H9 (cell line): ENCODE data around the gene POMT2. TPM values are rescaled to one million over a fixed set of nuclear protein-coding genes. Genes with fewer than 3 reads are reported as not detected.

Source experiments
- DNase-seq: peaks from one replicate; pipeline ENCODE4 v3.0.0-alpha.2; 2017
- H2AFZ ChIP-seq: one replicate; pipeline ENCODE4 v1.6.1; 2013; ENCODE audit warnings: mild to moderate bottlenecking, low read length, control low read depth, moderate library complexity
- H2AK5ac ChIP-seq: 2 replicates; pipeline ENCODE4 v1.6.1; 2013; ENCODE audit warnings: low read length, control low read depth, mixed read lengths; ENCODE audit not compliant: insufficient read length
- H2BK120ac ChIP-seq: one replicate; pipeline ENCODE4 v1.6.1; 2013; ENCODE audit warnings: low read depth, mild to moderate bottlenecking, low read length, control low read depth, inconsistent platforms; ENCODE audit not compliant: poor library complexity, severe bottlenecking
- H2BK12ac ChIP-seq: 2 replicates; pipeline ENCODE4 v1.6.1; 2013; ENCODE audit warnings: low read length, control low read depth, mixed read lengths, low read depth; ENCODE audit not compliant: insufficient read length
- H2BK15ac ChIP-seq: 2 replicates; pipeline ENCODE4 v1.6.1; 2013; ENCODE audit warnings: low read depth, low read length, control low read depth
- H2BK20ac ChIP-seq: one replicate; pipeline ENCODE4 v1.6.1; 2013; ENCODE audit warnings: low read depth, mild to moderate bottlenecking, low read length, control low read depth, inconsistent platforms; ENCODE audit not compliant: poor library complexity, severe bottlenecking
- H2BK5ac ChIP-seq: 2 replicates; pipeline ENCODE4 v1.6.1; 2013; ENCODE audit warnings: low read length, control low read depth, mixed read lengths; ENCODE audit not compliant: insufficient read length
- H3K14ac ChIP-seq: 2 replicates; pipeline ENCODE4 v1.6.1; 2013; ENCODE audit warnings: low read length, control low read depth; ENCODE audit not compliant: insufficient read depth
- H3K18ac ChIP-seq: 2 replicates; pipeline ENCODE4 v1.6.1; 2013; ENCODE audit warnings: low read depth, mild to moderate bottlenecking, mixed read lengths, low read length, control low read depth; ENCODE audit not compliant: insufficient read length
- H3K23ac ChIP-seq: 2 replicates; pipeline ENCODE4 v1.6.1; 2013; ENCODE audit warnings: low read length, control low read depth, mixed read lengths, low read depth; ENCODE audit not compliant: insufficient read length
- H3K23me2 ChIP-seq: 2 replicates; pipeline ENCODE4 v1.6.1; 2013; ENCODE audit warnings: low read depth, mild to moderate bottlenecking, mixed read lengths, low read length, control low read depth; ENCODE audit not compliant: insufficient read length, poor library complexity, severe bottlenecking
- H3K27ac ChIP-seq: 2 replicates; pipeline ENCODE4 v1.5.1; 2013; ENCODE audit warnings: low read length, control low read depth, mixed read lengths, low read depth; ENCODE audit not compliant: insufficient read length
- H3K27me3 ChIP-seq: 2 replicates; pipeline ENCODE4 v1.6.1; 2013; ENCODE audit warnings: low read length, control low read depth, inconsistent platforms; ENCODE audit not compliant: insufficient read depth
- H3K4ac ChIP-seq: 2 replicates; pipeline ENCODE4 v1.6.1; 2013; ENCODE audit warnings: low read depth, mild to moderate bottlenecking, control low read depth, inconsistent platforms, low read length, moderate library complexity
- H3K4me1 ChIP-seq: 2 replicates; pipeline ENCODE4 v1.6.1; 2013; ENCODE audit warnings: low read length, control low read depth, inconsistent platforms; ENCODE audit not compliant: insufficient read depth
- H3K4me2 ChIP-seq: 2 replicates; pipeline ENCODE4 v1.6.1; 2013; ENCODE audit warnings: low read length, control low read depth, mixed read lengths; ENCODE audit not compliant: insufficient read length, insufficient read depth
- H3K56ac ChIP-seq: 2 replicates; pipeline ENCODE4 v1.6.1; 2013; ENCODE audit warnings: low read depth, mild to moderate bottlenecking, mixed read lengths, low read length, control low read depth; ENCODE audit not compliant: insufficient read length
- H3K79me1 ChIP-seq: 2 replicates; pipeline ENCODE4 v1.6.1; 2013; ENCODE audit warnings: low read depth, mild to moderate bottlenecking, moderate library complexity, low read length, control low read depth, inconsistent platforms; ENCODE audit not compliant: insufficient read depth, poor library complexity, severe bottlenecking
- H3K79me2 ChIP-seq: 2 replicates; pipeline ENCODE4 v1.6.1; 2013; ENCODE audit warnings: low read length, control low read depth, inconsistent platforms; ENCODE audit not compliant: insufficient read depth
- H3K9ac ChIP-seq: 2 replicates; pipeline ENCODE4 v1.6.1; 2013; ENCODE audit warnings: low read length, control low read depth, mixed read lengths; ENCODE audit not compliant: insufficient read length; ENCODE audit errors: extremely low read depth
- H3K9me3 ChIP-seq: one replicate; pipeline ENCODE4 v1.6.1; 2013; ENCODE audit warnings: low read depth, low read length, inconsistent platforms; ENCODE audit not compliant: control insufficient read depth
- H3T11ph ChIP-seq: one replicate; pipeline ENCODE4 v1.6.1; 2013; ENCODE audit warnings: mild to moderate bottlenecking, low read length, control low read depth, inconsistent platforms
- H4K20me1 ChIP-seq: one replicate; pipeline ENCODE4 v1.6.1; 2013; ENCODE audit not compliant: control insufficient read depth, insufficient read length, insufficient read depth
- H4K5ac ChIP-seq: 2 replicates; pipeline ENCODE4 v1.6.1; 2013; ENCODE audit warnings: low read depth, mild to moderate bottlenecking, mixed read lengths, low read length, control low read depth; ENCODE audit not compliant: insufficient read length
- H4K8ac ChIP-seq: replicated peaks from 2 replicates; pipeline ENCODE4 v1.6.1; 2013; ENCODE audit warnings: low read length, control low read depth, mixed read lengths, low read depth; ENCODE audit not compliant: insufficient read length
- H4K91ac ChIP-seq: 2 replicates; pipeline ENCODE4 v1.6.1; 2013; ENCODE audit warnings: low read depth, mild to moderate bottlenecking, moderate library complexity, mixed read lengths, low read length, control low read depth; ENCODE audit not compliant: insufficient read length
- H3K27ac Mint-ChIP-seq, 3 experiments: 2 replicates in 2 of 3; 3 replicates in 1 of 3; pipeline ENCODE4 v1.8.0; 2020 to 2021; ENCODE audit warnings: mixed read lengths in 3 of 3, mild to moderate bottlenecking in 1 of 3, moderate library complexity in 1 of 3
- H3K27me3 Mint-ChIP-seq: 2 replicates; pipeline ENCODE4 v1.8.0; 2021; ENCODE audit warnings: low read depth, mild to moderate bottlenecking, moderate library complexity, mixed read lengths
- H3K36me3 Mint-ChIP-seq, 3 experiments: 2 replicates in 2 of 3; 3 replicates in 1 of 3; pipeline ENCODE4 v1.8.0; 2020 to 2021; ENCODE audit warnings: low read depth in 3 of 3, mixed read lengths in 3 of 3; ENCODE audit not compliant: insufficient read depth in 1 of 3
- H3K4me1 Mint-ChIP-seq, 2 experiments: 2 replicates each; pipeline ENCODE4 v1.8.0; 2020; ENCODE audit warnings: mixed read lengths in 2 of 2
- H3K4me3 Mint-ChIP-seq, 2 experiments: 2 replicates in 1 of 2; 3 replicates in 1 of 2; pipeline ENCODE4 v1.8.0; 2020 to 2021; ENCODE audit warnings: mild to moderate bottlenecking in 2 of 2, mixed read lengths in 2 of 2, moderate library complexity in 1 of 2
- H3K9me3 Mint-ChIP-seq, 2 experiments: 2 replicates in 1 of 2; 3 replicates in 1 of 2; pipeline ENCODE4 v1.8.0; 2020; ENCODE audit warnings: mild to moderate bottlenecking in 2 of 2, mixed read lengths in 2 of 2, moderate library complexity in 1 of 2
- WGBS: extraction: QIAGEN DNeasy Blood & Tissue Kit; methylation state at CpG from one replicate; pipeline ENCODE4 v1.1.7; 2013; ENCODE audit warnings: missing lambda C conversion rate, low lambda C conversion rate, mixed read lengths; ENCODE audit not compliant: insufficient read length; ENCODE audit errors: extremely low coverage; 5-methylcytosine and 5-hydroxymethylcytosine counted together
- total RNA-seq: library from RNA; stranded (reverse); gene quantifications from 2 replicates; pipeline ENCODE4 v1.2.1, GENCODE V29; 2021
- TF ChIP-seq, protein P1 (sequence below): fragments of 200-600 bp; sonication (generic); conservative IDR thresholded peaks from 3 replicates; pipeline ENCODE4 v1.8.0; 2021; ENCODE audit warnings: antibody characterized with exemption, mild to moderate bottlenecking

Gene POMT2
- total RNA-seq, 1 experiment from 2014 or later = 25.2 TPM

GRCh38 chr14:77314043-77314442, 6.6 kb downstream of the POMT2 start:
- H4K20me1 ChIP-seq = no peaks in the 10 kb centered on the region
- no peak overlapping the region for H3K23ac ChIP-seq
- H2AK5ac ChIP-seq = peak overlapping the region; percentile 0
- no peaks in the 10 kb centered on the region for H3K27me3 Mint-ChIP-seq
- DNase-seq = peak; percentile 49
- TF ChIP-seq, protein P1, sequence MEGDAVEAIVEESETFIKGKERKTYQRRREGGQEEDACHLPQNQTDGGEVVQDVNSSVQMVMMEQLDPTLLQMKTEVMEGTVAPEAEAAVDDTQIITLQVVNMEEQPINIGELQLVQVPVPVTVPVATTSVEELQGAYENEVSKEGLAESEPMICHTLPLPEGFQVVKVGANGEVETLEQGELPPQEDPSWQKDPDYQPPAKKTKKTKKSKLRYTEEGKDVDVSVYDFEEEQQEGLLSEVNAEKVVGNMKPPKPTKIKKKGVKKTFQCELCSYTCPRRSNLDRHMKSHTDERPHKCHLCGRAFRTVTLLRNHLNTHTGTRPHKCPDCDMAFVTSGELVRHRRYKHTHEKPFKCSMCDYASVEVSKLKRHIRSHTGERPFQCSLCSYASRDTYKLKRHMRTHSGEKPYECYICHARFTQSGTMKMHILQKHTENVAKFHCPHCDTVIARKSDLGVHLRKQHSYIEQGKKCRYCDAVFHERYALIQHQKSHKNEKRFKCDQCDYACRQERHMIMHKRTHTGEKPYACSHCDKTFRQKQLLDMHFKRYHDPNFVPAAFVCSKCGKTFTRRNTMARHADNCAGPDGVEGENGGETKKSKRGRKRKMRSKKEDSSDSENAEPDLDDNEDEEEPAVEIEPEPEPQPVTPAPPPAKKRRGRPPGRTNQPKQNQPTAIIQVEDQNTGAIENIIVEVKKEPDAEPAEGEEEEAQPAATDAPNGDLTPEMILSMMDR = no peak
- H3K27ac ChIP-seq = peak overlapping the region; percentile 2
- peak overlapping the region; percentile 9 to 96 (median 87) for H3K27ac Mint-ChIP-seq
- H3K4ac ChIP-seq = no peak overlapping the region; the same call in 1 of the 2 replicates
- peak overlapping the region; percentile 95 for H4K91ac ChIP-seq
- no peaks in the 10 kb centered on the region for H3K27me3 ChIP-seq
- no CpG with 5 or more reads among the region's 2 CpGs for WGBS
- H2BK120ac ChIP-seq = no peak overlapping the region
- no peak overlapping the region for H3T11ph ChIP-seq
- no peak overlapping the region for H3K56ac ChIP-seq
- no peak overlapping the region for H2BK15ac ChIP-seq
- no peak overlapping the region for H3K18ac ChIP-seq
- no peak overlapping the region for H4K5ac ChIP-seq
- no peak overlapping the region for H3K4me2 ChIP-seq
- peaks cover 3% of the 10 kb centered on the region; the same call in 1 of the 2 replicates for H3K79me2 ChIP-seq
- H3K9me3 ChIP-seq = no peaks in the 10 kb centered on the region
- peak overlapping the region; percentile 44 for H4K8ac ChIP-seq
- peaks cover 39 to 45% of the 10 kb centered on the region in 2 experiments for H3K4me1 Mint-ChIP-seq
- H2BK12ac ChIP-seq = peak overlapping the region; percentile 98
- H3K4me3 Mint-ChIP-seq = peak overlapping the region in 1 of 2 experiments; percentile 50; a peak in 1 of 5 replicates
- H3K23me2 ChIP-seq = no peaks in the 10 kb centered on the region
- no peak overlapping the region for H3K14ac ChIP-seq
- H3K9me3 Mint-ChIP-seq = no peaks in the 10 kb centered on the region
- H3K4me1 ChIP-seq = peaks cover 10% of the 10 kb centered on the region; the same call in 1 of the 2 replicates
- H3K36me3 Mint-ChIP-seq = peaks cover 0 to 8% (median 5%) of the 10 kb centered on the region in 3 experiments; a peak in 5 of 7 replicates
- H2BK20ac ChIP-seq = no peak overlapping the region
- no peak overlapping the region for H2AFZ ChIP-seq
- no peaks in the 10 kb centered on the region for H3K79me1 ChIP-seq
- H3K9ac ChIP-seq = no peak overlapping the region
- H2BK5ac ChIP-seq = no peak overlapping the region
